Measurements from ENCODE around the gene VGLL4. TPM values are rescaled to one million over a fixed set of nuclear protein-coding genes. Genes with fewer than 3 reads are reported as not detected.

The VGLL4 gene
- total RNA-seq, 5 donors from 2014 or later (not counting 1 experiment from before 2014, with no cell fraction given), result 24.7 to 33.4 (median 28.4) TPM

DNA sequence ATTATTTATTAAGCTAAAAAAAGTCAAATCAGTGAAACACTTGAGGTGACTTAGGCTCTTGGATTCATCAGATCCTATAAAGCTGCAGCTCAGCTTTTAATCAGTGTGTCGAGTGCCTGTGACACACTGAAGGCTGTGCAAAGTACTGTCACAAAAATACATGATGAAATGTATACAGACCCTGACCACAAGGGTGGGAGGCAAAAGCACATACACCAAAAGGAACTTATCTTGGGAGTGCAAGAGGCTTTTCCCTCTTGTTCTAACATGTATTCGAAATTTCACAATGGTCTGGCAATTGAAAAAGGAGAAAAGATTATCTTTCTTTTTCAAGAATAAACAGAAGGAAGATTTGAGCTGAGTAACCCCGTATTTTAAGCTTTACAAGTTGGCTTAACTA is 35.9 kb downstream of the VGLL4 start:
- 67% methylated on average over 1 of the region's 3 CpGs for WGBS (ENCODE audit: insufficient coverage)
- no peak overlapping the region for H3K27ac ChIP-seq (ENCODE audit: low read length)
- DNase-seq, result no peak

DNA sequence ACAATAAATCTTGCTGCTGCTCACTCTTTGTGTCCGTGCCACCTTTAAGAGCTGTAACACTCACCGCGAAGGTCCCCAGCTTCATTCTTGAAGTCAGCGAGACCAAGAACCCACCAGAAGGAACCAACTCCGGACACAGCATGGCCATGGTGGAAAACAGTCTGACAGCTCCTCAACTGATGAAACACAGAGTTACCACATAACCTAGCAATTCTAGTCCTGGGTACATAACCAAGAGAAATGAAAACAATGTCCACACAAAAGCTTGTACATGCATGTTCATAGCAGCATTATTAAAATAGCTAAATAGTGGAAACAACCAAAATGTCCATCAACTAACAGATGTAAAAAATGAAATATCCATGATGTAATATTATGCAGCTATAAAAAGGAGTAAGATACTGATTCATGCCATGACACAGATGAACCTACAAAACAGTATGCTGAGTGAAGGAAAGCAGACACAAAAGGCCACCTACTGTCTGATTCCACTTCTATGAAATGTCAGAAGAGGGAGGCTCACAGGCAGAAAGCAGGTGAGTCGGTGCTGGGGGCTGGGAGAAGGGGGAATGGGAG is 36.8 kb downstream of the VGLL4 start:
- no peak for ATAC-seq (replicated peaks in 1 of 4)
- H3K36me3 Mint-ChIP-seq, result peaks cover 13% of the 10 kb centered on the region

More for the DNA sequence above, 35.9 kb downstream of the VGLL4 start:
- Mint-ChIP-seq H3K4me3 (no peak overlapping the region), H3K9me3 (no peaks in the 10 kb centered on the region), H3K4me1 (peaks cover 67 to 74% (median 71%) of the 10 kb centered on the region in 3 donors), H3K27ac (no peak overlapping the region), H3K27me3 (no peaks in the 10 kb centered on the region), H3K36me3 (peaks cover 13% of the 10 kb centered on the region)
- ChIA-PET POLR2A (no interaction called here), CTCF (no interaction called here)
- Histone ChIP-seq H3K4me3 (ENCODE audit: control insufficient read depth in 1 of 2, extremely low read depth in 1 of 2, low read length in 1 of 2) (no peak overlapping the region), H3K27me3 (replicated peaks in 1 of 2; ENCODE audit: control insufficient read depth in 2 of 2, extremely low read depth in 1 of 2, insufficient read depth in 2 of 2, low read length in 1 of 2) (no peaks in the 10 kb centered on the region), H3K36me3 (ENCODE audit: control insufficient read depth in 2 of 2, extremely low read depth in 1 of 2, insufficient read depth in 1 of 2, low read length in 1 of 2) (peaks cover 3% of the 10 kb centered on the region in 2 donors), H3K4me1 (ENCODE audit: control insufficient read depth in 1 of 2, extremely low read depth in 1 of 2, insufficient read depth in 2 of 2, low read length in 2 of 2) (peaks cover 3 to 7% of the 10 kb centered on the region in 2 experiments), H3K9me3 (no peaks in the 10 kb centered on the region)
- ATAC-seq (replicated peaks in 1 of 4), result no peak

DNA sequence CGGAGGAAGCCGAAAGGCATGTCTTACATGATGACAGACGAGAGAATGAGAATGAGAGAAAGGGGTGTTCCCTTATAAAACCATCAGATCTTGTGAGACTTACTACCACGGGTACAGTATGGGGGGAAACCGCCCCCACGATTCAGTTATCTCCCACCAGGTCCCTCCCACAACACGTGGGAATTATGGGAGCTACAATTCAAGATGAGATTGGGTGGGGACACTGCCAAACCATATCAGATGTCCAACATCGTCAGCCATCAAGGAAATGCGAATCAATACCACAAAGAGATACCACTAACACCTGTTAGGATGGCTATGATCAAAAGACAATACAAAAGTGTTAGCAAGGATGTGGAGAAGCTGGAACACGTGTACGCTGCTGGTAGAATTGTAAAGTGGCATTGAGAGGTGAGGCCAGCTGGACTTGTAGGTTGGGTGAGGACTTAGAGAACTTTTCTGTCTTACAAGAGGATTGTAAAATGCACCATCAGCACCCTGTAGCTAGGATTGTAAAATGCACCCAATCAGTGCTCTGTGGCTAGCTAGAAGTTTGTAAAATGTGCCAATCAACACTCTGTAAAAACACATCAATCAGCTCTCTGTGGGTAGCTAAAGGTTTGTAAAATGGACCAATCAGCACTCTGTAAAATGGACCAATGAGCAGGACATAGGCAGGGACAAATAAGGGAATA is 37.5 kb downstream of the VGLL4 start:
- CTCF ChIA-PET, result interaction anchor here (0.5 to 1.9 kb wide), 4 partner anchors 21 to 270 kb away, joined by 3 to 10 read pairs (median 8); no protein-coding TSS in a partner anchor
- Mint-ChIP-seq H3K27me3 (no peaks in the 10 kb centered on the region), H3K27ac (peak overlapping the region in 1 of 2 donors; percentile 34), H3K4me1 (peaks cover 58 to 70% (median 61%) of the 10 kb centered on the region in 3 donors), H3K9me3 (no peaks in the 10 kb centered on the region), H3K4me3 (no peak overlapping the region), H3K36me3 (peaks cover 17% of the 10 kb centered on the region)
- Histone ChIP-seq H3K36me3 (ENCODE audit: control insufficient read depth in 2 of 2, extremely low read depth in 1 of 2, insufficient read depth in 1 of 2, low read length in 1 of 2) (peaks cover 3 to 8% of the 10 kb centered on the region in 2 donors), H3K4me3 (ENCODE audit: control insufficient read depth in 1 of 2, extremely low read depth in 1 of 2, low read length in 1 of 2) (no peak overlapping the region), H3K27me3 (replicated peaks in 1 of 2; ENCODE audit: control insufficient read depth in 2 of 2, extremely low read depth in 1 of 2, insufficient read depth in 2 of 2, low read length in 1 of 2) (no peaks in the 10 kb centered on the region), H3K4me1 (ENCODE audit: control insufficient read depth in 1 of 2, extremely low read depth in 1 of 2, insufficient read depth in 2 of 2, low read length in 2 of 2) (peaks cover 4 to 5% of the 10 kb centered on the region in 2 experiments), H3K9me3 (no peaks in the 10 kb centered on the region), H3K27ac (ENCODE audit: low read length) (no peak overlapping the region)
- WGBS (ENCODE audit: insufficient coverage), result no CpG with 5 or more reads among the region's 11 CpGs
- ATAC-seq (replicated peaks in 1 of 4), result no peak
- POLR2A ChIA-PET, result interaction anchor here in 1 of 2 donors (0.6 kb wide), 1 partner anchor 24 kb away, joined by 5 read pairs; no protein-coding TSS in a partner anchor
- DNase-seq, result no peak

More for the DNA sequence above, 36.8 kb downstream of the VGLL4 start:
- no peak overlapping the region for H3K4me3 Mint-ChIP-seq
- H3K4me1 Mint-ChIP-seq, result peaks cover 62 to 72% (median 64%) of the 10 kb centered on the region in 3 donors
- Histone ChIP-seq H3K36me3 (ENCODE audit: control insufficient read depth in 2 of 2, extremely low read depth in 1 of 2, insufficient read depth in 1 of 2, low read length in 1 of 2) (peaks cover 3% of the 10 kb centered on the region in 2 donors), H3K9me3 (no peaks in the 10 kb centered on the region), H3K27me3 (replicated peaks in 1 of 2; ENCODE audit: control insufficient read depth in 2 of 2, extremely low read depth in 1 of 2, insufficient read depth in 2 of 2, low read length in 1 of 2) (no peaks in the 10 kb centered on the region), H3K27ac (ENCODE audit: low read length) (no peak overlapping the region), H3K4me1 (ENCODE audit: control insufficient read depth in 1 of 2, extremely low read depth in 1 of 2, insufficient read depth in 2 of 2, low read length in 2 of 2) (peaks cover 5 to 7% of the 10 kb centered on the region in 2 experiments), H3K4me3 (ENCODE audit: control insufficient read depth in 1 of 2, extremely low read depth in 1 of 2, low read length in 1 of 2) (no peak overlapping the region)
- ChIA-PET POLR2A (interaction anchor here in 1 of 2 donors (0.6 kb wide), 1 partner anchor 23 kb away, joined by 5 read pairs; no protein-coding TSS in a partner anchor), CTCF (interaction anchor here (0.5 to 1.9 kb wide), 4 partner anchors 20 to 271 kb away, joined by 3 to 10 read pairs (median 8); no protein-coding TSS in a partner anchor)
- DNase-seq, result no peak
- H3K27me3 Mint-ChIP-seq, result no peaks in the 10 kb centered on the region
- H3K9me3 Mint-ChIP-seq, result no peaks in the 10 kb centered on the region
- peak overlapping the region; percentile 37 to 48 for H3K27ac Mint-ChIP-seq
- 98% methylated on average over 5 of the region's 6 CpGs for WGBS (ENCODE audit: insufficient coverage)

DNA sequence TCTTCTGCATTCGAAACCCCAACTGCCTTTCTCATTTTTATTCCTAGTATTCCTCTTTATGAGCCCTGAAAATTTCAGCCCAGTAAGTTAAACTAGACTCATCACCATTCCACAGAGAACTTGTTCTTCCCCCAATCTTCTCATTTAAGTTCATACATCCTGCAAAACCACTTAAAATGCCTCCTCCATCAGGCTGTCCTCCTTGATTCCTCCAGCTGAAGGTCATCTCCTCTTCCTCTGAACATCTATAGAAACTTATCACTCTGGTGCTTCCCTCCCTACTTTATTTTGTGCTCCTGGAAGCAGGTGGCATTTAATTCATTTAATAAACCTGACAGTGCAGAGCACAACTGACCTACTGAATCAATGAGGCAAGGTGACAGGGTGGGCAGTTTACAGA is 38.3 kb downstream of the VGLL4 start:
- Histone ChIP-seq H3K4me1 (ENCODE audit: control insufficient read depth in 1 of 2, extremely low read depth in 1 of 2, insufficient read depth in 2 of 2, low read length in 2 of 2) (peaks cover 3 to 5% of the 10 kb centered on the region in 2 experiments), H3K27ac (ENCODE audit: low read length) (no peak overlapping the region), H3K9me3 (no peaks in the 10 kb centered on the region), H3K27me3 (replicated peaks in 1 of 2; ENCODE audit: control insufficient read depth in 2 of 2, extremely low read depth in 1 of 2, insufficient read depth in 2 of 2, low read length in 1 of 2) (no peaks in the 10 kb centered on the region), H3K36me3 (ENCODE audit: control insufficient read depth in 2 of 2, extremely low read depth in 1 of 2, insufficient read depth in 1 of 2, low read length in 1 of 2) (peaks cover 10 to 17% of the 10 kb centered on the region in 2 donors), H3K4me3 (ENCODE audit: control insufficient read depth in 1 of 2, extremely low read depth in 1 of 2, low read length in 1 of 2) (no peak overlapping the region)
- ChIA-PET POLR2A (no interaction called here), CTCF (interaction anchor here in 1 of 2 donors (1.9 kb wide), 1 partner anchor 46 kb away, joined by 7 read pairs; no protein-coding TSS in a partner anchor)
- 94% methylated on average over 1 of the region's 1 CpG for WGBS (ENCODE audit: insufficient coverage)
- Mint-ChIP-seq H3K27ac (peak overlapping the region in 1 of 2 donors; percentile 41), H3K27me3 (no peaks in the 10 kb centered on the region), H3K9me3 (no peaks in the 10 kb centered on the region), H3K4me1 (peaks cover 52 to 67% (median 52%) of the 10 kb centered on the region in 3 donors), H3K4me3 (no peak overlapping the region), H3K36me3 (peaks cover 25% of the 10 kb centered on the region)
- ATAC-seq (replicated peaks in 1 of 4), result no peak
- no peak for DNase-seq

DNA sequence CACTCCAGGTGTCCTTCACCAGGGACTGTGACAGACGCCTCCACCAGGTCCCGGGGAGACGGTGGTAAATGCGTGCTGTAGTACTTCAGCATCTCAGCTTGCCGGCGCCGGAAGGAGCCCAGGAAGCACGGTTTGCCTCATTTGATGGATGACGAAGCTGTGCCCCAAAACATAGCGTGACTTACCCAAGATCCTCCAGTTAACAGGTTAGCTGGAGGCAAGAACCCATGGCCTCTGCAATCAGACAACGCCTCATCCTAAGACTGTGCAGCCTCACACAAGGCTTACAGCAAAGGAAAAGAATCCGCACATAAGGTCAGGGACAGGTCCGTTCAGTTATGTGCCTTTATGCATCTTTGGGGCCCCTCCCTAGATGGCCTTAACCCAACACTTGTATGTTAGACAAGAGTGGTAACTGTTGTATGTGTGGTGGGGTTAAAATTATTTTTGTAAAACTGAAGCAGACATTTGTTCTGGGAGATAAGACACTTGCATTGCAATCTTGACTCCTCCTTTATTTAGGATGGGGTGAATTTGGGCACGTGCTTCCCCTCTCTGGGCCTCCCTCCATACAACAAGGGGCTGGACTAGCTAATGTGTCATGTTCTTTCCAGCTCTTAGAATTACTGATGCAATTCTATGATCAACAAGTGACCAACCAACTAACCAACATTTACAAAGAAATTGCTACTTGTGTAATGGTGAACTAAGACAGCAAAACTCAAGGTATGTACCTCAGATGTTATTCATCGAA is 39.4 kb downstream of the VGLL4 start:
- Mint-ChIP-seq H3K27me3 (no peaks in the 10 kb centered on the region), H3K27ac (no peak overlapping the region)

DNA sequence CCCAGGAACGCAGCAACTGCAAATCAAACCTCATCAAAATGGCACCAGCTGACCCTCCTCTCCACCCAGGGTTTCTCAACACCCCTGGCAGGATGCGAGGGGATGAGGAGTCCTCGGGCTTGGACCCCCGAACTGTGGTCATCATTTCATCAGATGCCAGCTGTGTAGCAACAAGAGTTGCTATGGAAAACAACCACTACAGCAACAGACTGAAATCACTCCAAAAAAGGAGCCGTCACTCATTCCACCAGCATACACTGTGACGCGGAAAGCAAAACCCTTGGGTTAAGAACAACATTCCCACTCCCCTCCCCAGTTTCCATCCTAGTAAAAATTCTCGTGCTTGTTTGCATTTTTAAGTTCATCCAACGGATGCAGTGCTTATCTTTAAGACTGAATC is 40.1 kb downstream of the VGLL4 start:
- 100% methylated on average over 3 of the region's 9 CpGs for WGBS (ENCODE audit: insufficient coverage)
- no peaks in the 10 kb centered on the region for H3K27me3 Mint-ChIP-seq
- ATAC-seq (replicated peaks in 1 of 4) (no peak), DNase-seq (no peak)
- Histone ChIP-seq H3K27me3 (replicated peaks in 1 of 2; ENCODE audit: control insufficient read depth in 2 of 2, extremely low read depth in 1 of 2, insufficient read depth in 2 of 2, low read length in 1 of 2) (no peaks in the 10 kb centered on the region), H3K4me3 (ENCODE audit: control insufficient read depth in 1 of 2, extremely low read depth in 1 of 2, low read length in 1 of 2) (no peak overlapping the region), H3K4me1 (ENCODE audit: control insufficient read depth in 1 of 2, extremely low read depth in 1 of 2, insufficient read depth in 2 of 2, low read length in 2 of 2) (peaks cover 0 to 5% of the 10 kb centered on the region in 2 experiments), H3K9me3 (no peaks in the 10 kb centered on the region), H3K27ac (ENCODE audit: low read length) (no peak overlapping the region), H3K36me3 (ENCODE audit: control insufficient read depth in 2 of 2, extremely low read depth in 1 of 2, insufficient read depth in 1 of 2, low read length in 1 of 2) (peaks cover 11 to 26% of the 10 kb centered on the region in 2 donors)
- no peak overlapping the region for H3K27ac Mint-ChIP-seq
- H3K4me3 Mint-ChIP-seq, result no peak overlapping the region
- peaks cover 36% of the 10 kb centered on the region for H3K36me3 Mint-ChIP-seq
- ChIA-PET CTCF (no interaction called here), POLR2A (interaction anchor here in 1 of 2 donors (0.6 kb wide), 1 partner anchor 20 kb away, joined by 4 read pairs; no protein-coding TSS in a partner anchor)
- H3K4me1 Mint-ChIP-seq, result peaks cover 38 to 56% (median 39%) of the 10 kb centered on the region in 3 donors
- no peaks in the 10 kb centered on the region for H3K9me3 Mint-ChIP-seq

More for the DNA sequence above, 39.4 kb downstream of the VGLL4 start:
- 89% methylated on average over 12 of the region's 15 CpGs for WGBS (ENCODE audit: insufficient coverage)
- no peaks in the 10 kb centered on the region for H3K9me3 Mint-ChIP-seq
- ATAC-seq (replicated peaks in 1 of 4) (no peak), DNase-seq (no peak)
- Histone ChIP-seq H3K27me3 (replicated peaks in 1 of 2; ENCODE audit: control insufficient read depth in 2 of 2, extremely low read depth in 1 of 2, insufficient read depth in 2 of 2, low read length in 1 of 2) (no peaks in the 10 kb centered on the region), H3K27ac (ENCODE audit: low read length) (no peak overlapping the region), H3K4me1 (ENCODE audit: control insufficient read depth in 1 of 2, extremely low read depth in 1 of 2, insufficient read depth in 2 of 2, low read length in 2 of 2) (peaks cover 0 to 5% of the 10 kb centered on the region in 2 experiments), H3K9me3 (no peaks in the 10 kb centered on the region), H3K36me3 (ENCODE audit: control insufficient read depth in 2 of 2, extremely low read depth in 1 of 2, insufficient read depth in 1 of 2, low read length in 1 of 2) (peaks cover 11 to 26% of the 10 kb centered on the region in 2 donors), H3K4me3 (ENCODE audit: control insufficient read depth in 1 of 2, extremely low read depth in 1 of 2, low read length in 1 of 2) (no peak overlapping the region)
- CTCF ChIA-PET, result no interaction called here
- H3K4me3 Mint-ChIP-seq, result no peak overlapping the region
- POLR2A ChIA-PET, result no interaction called here
- peaks cover 41 to 57% (median 41%) of the 10 kb centered on the region in 3 donors for H3K4me1 Mint-ChIP-seq
- H3K36me3 Mint-ChIP-seq, result peaks cover 32% of the 10 kb centered on the region
